ENCODE measurements around the gene TKT.

- TF ChIP-seq CTCF (conservative IDR thresholded peaks at IDR 0.05; ENCODE audit: low read depth, low read length) (no peak), EZH2 (IDR thresholded peaks at IDR 0.05; ENCODE audit: borderline replicate concordance, low read depth, low read length, poor library complexity, severe bottlenecking) (no peak)
Measured at GRCh38 chr3:53230041-53230621, 25.7 kb downstream of the TKT start.

Measured in A673 (cell line).